Testis (tissue), 3 donors: Measurements from ENCODE around the gene SEPTIN2. TPM values are rescaled to one million over a fixed set of nuclear protein-coding genes. Genes with fewer than 3 reads are reported as not detected.
A peak's percentile ranks its signal among the peaks of the same experiment; 100 is the strongest.
"Not testable (repeated sequence)": the region's sequence is repeated elsewhere in the genome, so short reads cannot be mapped to it uniquely, and the experiment has no call there.

Experiments used
- DNase-seq: peaks from one replicate; pipeline ENCODE4 v3.0.0-alpha.2; 2019
- H3K27ac ChIP-seq, 2 donors: fragments of 200-600 bp; sonication (generic); one replicate each; pipeline ENCODE4 v1.5.1; 2019
- H3K27me3 ChIP-seq: fragments of 200-600 bp; sonication (generic); one replicate; pipeline ENCODE4 v1.5.1; 2019
- H3K36me3 ChIP-seq: fragments of 200-600 bp; sonication (generic); one replicate; pipeline ENCODE4 v1.5.1; 2017; ENCODE audit warnings: low read depth; ENCODE audit errors: missing control alignments
- H3K4me1 ChIP-seq: fragments of 200-600 bp; sonication (generic); one replicate; pipeline ENCODE4 v1.5.1; 2019
- H3K4me3 ChIP-seq, 2 donors: fragments of 200-600 bp; sonication (generic); one replicate each; pipeline ENCODE4 v1.5.1; 2017 to 2019
- H3K9me3 ChIP-seq: fragments of 200-600 bp; sonication (generic); one replicate; pipeline ENCODE4 v1.5.1; 2017
- POLR2A ChIP-seq: fragments of 450-650 bp; IDR thresholded peaks from one replicate; pipeline ENCODE4 v1.6.1; 2017; ENCODE audit warnings: antibody characterized with exemption, mild to moderate bottlenecking, moderate library complexity
- WGBS, 2 donors: methylation state at CpG; one replicate each; pipeline ENCODE4 v1.1.5; 2018; 5-methylcytosine and 5-hydroxymethylcytosine counted together
- intact Hi-C: fragments of 100-400 bp; cut with DNase I; formaldehyde crosslinking; loops from one replicate; pipeline ENCODE4 v1.15.1; 2023; ENCODE audit warnings: low total_unique reads
- polyA plus RNA-seq: library from polyadenylated mRNA; stranded (reverse); fragments of 350-450 nt; fragmentation: Illumina TruSeq; extraction: RNeasy Lipid Tissue Mini Kit (QIAGEN cat#74804); gene quantifications from one replicate; pipeline ENCODE4 v1.2.3, GENCODE V29; 2014; ENCODE audit warnings: low read depth, low replicate concordance; ENCODE audit not compliant: insufficient read depth
- total RNA-seq, 2 donors: library from RNA; depleted of rRNA; stranded (reverse); fragments of >200 nt; gene quantifications; one replicate each; pipeline ENCODE4 v1.2.3, GENCODE V29; 2016
- TF ChIP-seq, protein P1 (sequence below), 3 experiments: fragments of 450-650 bp in 2 of 3; fragments of 200-600 bp in 1 of 3; sonication (generic) in 1 of 3; IDR thresholded peaks; one replicate each; pipeline ENCODE4 v1.5.1; 2016 to 2019; ENCODE audit warnings: antibody characterized with exemption in 3 of 3, mild to moderate bottlenecking in 2 of 3, moderate library complexity in 1 of 3

The SEPTIN2 gene
- total and polyA plus RNA-seq, 3 donors from 2014 or later, result 310 to 365 (median 334) TPM

DNA sequence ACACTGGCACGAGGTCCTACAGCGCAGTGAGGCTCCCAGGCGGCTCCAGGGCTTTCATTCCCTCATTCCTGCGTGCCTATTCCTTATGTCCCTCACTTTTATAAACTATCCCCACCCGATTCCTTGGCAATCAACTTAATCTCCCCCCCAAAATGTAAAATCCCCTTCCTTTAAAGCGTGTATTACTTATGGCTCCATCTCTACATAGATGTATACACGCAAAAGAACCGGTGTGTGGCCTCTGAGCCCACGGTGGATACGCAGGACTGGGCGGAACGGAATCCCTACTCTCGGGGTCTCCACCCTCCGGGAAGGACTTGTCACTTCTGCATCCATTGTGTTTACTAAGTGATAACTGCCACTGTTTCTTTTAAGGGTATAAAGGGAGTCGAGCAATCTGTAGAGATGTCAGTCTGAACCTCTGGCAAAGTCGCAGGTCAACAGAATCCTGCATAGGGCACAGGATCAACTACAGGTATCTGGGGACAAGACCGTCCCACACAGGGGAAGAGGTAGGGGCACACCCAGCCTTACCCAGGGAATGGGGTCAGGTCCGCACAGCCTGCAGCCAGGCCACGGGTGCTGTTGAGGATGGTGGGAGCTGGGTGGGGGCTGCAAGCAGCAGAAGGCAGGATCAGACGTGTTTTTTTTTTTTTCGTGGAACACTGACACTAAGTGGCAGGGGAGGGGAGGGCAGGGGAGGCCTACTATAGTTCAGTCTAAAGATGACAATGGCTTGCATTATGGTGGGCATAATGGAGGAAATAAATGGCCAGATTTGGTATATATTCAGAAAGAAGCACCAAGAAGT is 42.3 kb upstream of the SEPTIN2 start:
- intact Hi-C loops, result loop anchor here (2.0 kb wide), 1 partner anchor 41 kb away; the partner anchor contains the start of genes HDLBP and SEPTIN2
- peaks cover 10% of the 10 kb centered on the region for H3K4me1 ChIP-seq
- TF ChIP-seq, protein P1, sequence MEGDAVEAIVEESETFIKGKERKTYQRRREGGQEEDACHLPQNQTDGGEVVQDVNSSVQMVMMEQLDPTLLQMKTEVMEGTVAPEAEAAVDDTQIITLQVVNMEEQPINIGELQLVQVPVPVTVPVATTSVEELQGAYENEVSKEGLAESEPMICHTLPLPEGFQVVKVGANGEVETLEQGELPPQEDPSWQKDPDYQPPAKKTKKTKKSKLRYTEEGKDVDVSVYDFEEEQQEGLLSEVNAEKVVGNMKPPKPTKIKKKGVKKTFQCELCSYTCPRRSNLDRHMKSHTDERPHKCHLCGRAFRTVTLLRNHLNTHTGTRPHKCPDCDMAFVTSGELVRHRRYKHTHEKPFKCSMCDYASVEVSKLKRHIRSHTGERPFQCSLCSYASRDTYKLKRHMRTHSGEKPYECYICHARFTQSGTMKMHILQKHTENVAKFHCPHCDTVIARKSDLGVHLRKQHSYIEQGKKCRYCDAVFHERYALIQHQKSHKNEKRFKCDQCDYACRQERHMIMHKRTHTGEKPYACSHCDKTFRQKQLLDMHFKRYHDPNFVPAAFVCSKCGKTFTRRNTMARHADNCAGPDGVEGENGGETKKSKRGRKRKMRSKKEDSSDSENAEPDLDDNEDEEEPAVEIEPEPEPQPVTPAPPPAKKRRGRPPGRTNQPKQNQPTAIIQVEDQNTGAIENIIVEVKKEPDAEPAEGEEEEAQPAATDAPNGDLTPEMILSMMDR (IDR thresholded peaks at IDR 0.05), result no peak
- no peak for TF ChIP-seq POLR2A
- no peak for DNase-seq
- no peaks in the 10 kb centered on the region for H3K9me3 ChIP-seq
- H3K27me3 ChIP-seq, result no peaks in the 10 kb centered on the region
- peak overlapping the region in 1 of 2 donors; percentile 93 for H3K27ac ChIP-seq
- WGBS, 2 donors, result 42 to 48% methylated on average over 21 of the region's 21 CpGs
- H3K4me3 ChIP-seq, result peak overlapping the region; percentile 76 to 83
- no peaks in the 10 kb centered on the region for H3K36me3 ChIP-seq

DNA sequence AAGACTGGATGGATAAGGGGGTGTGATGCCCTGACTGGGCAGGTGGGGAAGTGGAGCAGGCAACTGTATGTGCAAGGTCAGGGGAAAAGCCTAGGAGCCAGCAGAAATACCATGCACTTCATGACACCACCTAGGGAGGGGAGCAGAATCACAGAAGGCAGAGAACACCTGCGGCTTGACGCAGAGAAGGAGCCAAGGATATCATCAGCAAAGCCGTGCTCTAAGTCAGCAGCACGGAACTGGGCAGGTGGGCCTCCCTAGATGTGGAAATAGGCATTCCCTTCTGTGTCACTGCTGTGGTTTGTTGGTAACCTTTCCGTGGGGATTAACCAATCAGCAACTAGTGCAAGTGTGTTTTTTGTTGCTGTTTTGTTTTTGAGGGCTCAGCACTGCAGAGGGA is 41.6 kb upstream of the SEPTIN2 start:
- 85 to 93% methylated on average over 5 of the region's 5 CpGs for WGBS, 2 donors
- TF ChIP-seq, protein P1 (IDR thresholded peaks at IDR 0.05), result no peak
- TF ChIP-seq POLR2A, result no peak
- H3K4me3 ChIP-seq, result no peak overlapping the region
- H3K36me3 ChIP-seq, result no peaks in the 10 kb centered on the region
- no peak for DNase-seq
- intact Hi-C loops, result no loop called here
- H3K9me3 ChIP-seq, result no peaks in the 10 kb centered on the region
- peaks cover 10% of the 10 kb centered on the region for H3K4me1 ChIP-seq
- no peak overlapping the region for H3K27ac ChIP-seq
- H3K27me3 ChIP-seq, result no peaks in the 10 kb centered on the region

DNA sequence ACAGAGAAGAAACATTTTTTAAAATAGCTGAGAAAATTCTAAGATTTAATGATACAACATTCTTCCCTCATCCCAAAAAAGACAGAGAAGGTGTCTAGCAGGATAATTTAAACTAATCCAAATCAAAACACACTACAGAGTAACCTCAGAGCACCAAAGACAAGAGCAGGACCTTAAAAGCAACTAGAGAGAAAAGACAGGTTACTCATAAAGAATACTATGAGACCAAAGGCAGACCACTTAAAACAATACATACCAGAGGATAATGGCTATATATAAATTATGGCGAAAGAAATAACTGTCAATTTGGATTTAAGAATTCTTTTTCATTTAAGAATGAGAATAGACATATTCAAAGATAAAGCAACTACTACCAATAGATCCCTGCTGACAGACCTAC is 40.2 kb upstream of the SEPTIN2 start:
- H3K4me1 ChIP-seq, result peaks cover 10% of the 10 kb centered on the region
- H3K4me3 ChIP-seq, result no peak overlapping the region
- TF ChIP-seq POLR2A, result no peak
- TF ChIP-seq, protein P1 (IDR thresholded peaks at IDR 0.05), result no peak
- intact Hi-C loops, result no loop called here
- H3K9me3 ChIP-seq, result no peaks in the 10 kb centered on the region
- H3K27me3 ChIP-seq, result no peaks in the 10 kb centered on the region
- DNase-seq, result no peak
- no peak overlapping the region for H3K27ac ChIP-seq
- 92 to 95% methylated on average over 1 of the region's 1 CpG for WGBS, 2 donors
- H3K36me3 ChIP-seq, result no peaks in the 10 kb centered on the region

DNA sequence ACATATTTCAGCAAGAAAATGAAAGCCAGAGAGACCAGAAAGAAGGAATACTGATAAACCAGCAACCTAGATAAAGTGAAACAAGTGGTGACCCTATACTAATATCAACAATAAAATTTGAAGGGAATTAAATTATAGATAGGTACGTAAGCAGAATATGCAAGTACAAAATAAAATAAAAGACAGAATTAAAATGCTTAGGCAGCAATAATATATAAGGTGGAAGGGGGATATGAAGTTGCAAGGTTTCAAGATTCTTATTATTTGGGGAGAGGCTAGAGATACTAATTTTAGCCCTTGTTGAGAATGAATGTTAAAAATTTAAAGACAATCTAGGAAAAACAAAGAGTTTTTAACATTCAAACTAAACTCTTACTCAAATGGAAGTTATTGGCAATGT is 39.8 kb upstream of the SEPTIN2 start:
- Histone ChIP-seq H3K4me1 (peaks cover 10% of the 10 kb centered on the region), H3K36me3 (no peaks in the 10 kb centered on the region), H3K9me3 (no peaks in the 10 kb centered on the region), H3K27me3 (no peaks in the 10 kb centered on the region), H3K4me3 (no peak overlapping the region), H3K27ac (no peak overlapping the region)
- intact Hi-C loops, result no loop called here
- no peak for TF ChIP-seq POLR2A
- TF ChIP-seq, protein P1 (IDR thresholded peaks at IDR 0.05), result no peak
- WGBS, 2 donors, result 97 to 100% methylated on average over 1 of the region's 1 CpG
- no peak for DNase-seq

DNA sequence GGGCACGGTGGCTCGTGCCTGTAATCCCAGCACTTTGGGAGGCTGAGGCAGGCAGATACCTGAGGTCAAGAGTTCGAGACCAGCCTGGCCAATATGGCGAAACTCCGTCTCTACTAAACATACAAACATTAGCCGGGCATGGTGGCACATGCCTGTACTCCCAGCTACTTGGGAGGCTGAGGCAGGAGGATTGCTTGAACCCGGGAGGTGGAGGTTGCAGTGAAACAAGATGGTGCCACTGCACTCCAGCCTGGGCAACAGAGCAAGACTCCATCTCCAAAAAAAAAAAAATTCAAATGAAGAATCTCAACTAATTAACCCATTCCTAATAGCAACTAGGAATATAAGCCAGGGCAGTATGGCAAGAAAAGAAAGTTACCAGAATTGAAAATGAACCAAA is 37.4 kb upstream of the SEPTIN2 start:
- H3K4me3 ChIP-seq, DNase-seq, H3K27ac ChIP-seq, H3K27me3 ChIP-seq, H3K36me3 ChIP-seq, intact Hi-C loops, H3K4me1 ChIP-seq, H3K9me3 ChIP-seq: not testable (repeated sequence)
- WGBS, 2 donors, result 96 to 98% methylated on average over 7 of the region's 7 CpGs
